ENCODE data around the gene SLC45A1.
A peak's percentile ranks its signal among the peaks of the same experiment; 100 is the strongest.

The SLC45A1 gene

GRCh38 chr1:8293641-8294169 lies 24.2 kb upstream of the SLC45A1 start:
- DNase-seq (ENCODE audit: low read depth, low spot score) = no peak
- H3K4me3 ChIP-seq (ENCODE audit: low read depth, low read length) = no peak overlapping the region
- in situ Hi-C loops (cut with HindIII; ENCODE audit: low sequenced_read_pairs) = no loop called here
- no peak for TF ChIP-seq CTCF (IDR thresholded peaks at IDR 0.05; ENCODE audit: low read depth, low read length)

GRCh38 chr1:8294170-8294697 lies 23.7 kb upstream of the SLC45A1 start:
- TF ChIP-seq CTCF (IDR thresholded peaks at IDR 0.05; ENCODE audit: low read depth, low read length) = no peak
- no peak for DNase-seq (ENCODE audit: low read depth, low spot score)
- no peak overlapping the region for H3K4me3 ChIP-seq (ENCODE audit: low read depth, low read length)
- in situ Hi-C loops (cut with HindIII; ENCODE audit: low sequenced_read_pairs) = no loop called here

- H3K4me3 ChIP-seq (ENCODE audit: low read depth, low read length) = no peak overlapping the region
- TF ChIP-seq CTCF (IDR thresholded peaks at IDR 0.05; ENCODE audit: low read depth, low read length) = no peak
- DNase-seq (ENCODE audit: low read depth, low spot score) = no peak
- in situ Hi-C loops (cut with HindIII; ENCODE audit: low sequenced_read_pairs) = no loop called here
Measured at GRCh38 chr1:8297245-8297644, 20.7 kb upstream of the SLC45A1 start.

GRCh38 chr1:8299963-8300362 lies 18.0 kb upstream of the SLC45A1 start:
- no peak overlapping the region for H3K4me3 ChIP-seq (ENCODE audit: low read depth, low read length)
- no peak for TF ChIP-seq CTCF (IDR thresholded peaks at IDR 0.05; ENCODE audit: low read depth, low read length)
- in situ Hi-C loops (cut with HindIII; ENCODE audit: low sequenced_read_pairs) = loop anchor here (25.0 kb wide), 1 partner anchor 288 kb away; no protein-coding TSS in a partner anchor
- no peak for DNase-seq (ENCODE audit: low read depth, low spot score)

GRCh38 chr1:8302081-8302956 lies 15.6 kb upstream of the SLC45A1 start:
- in situ Hi-C loops (cut with HindIII; ENCODE audit: low sequenced_read_pairs) = loop anchor here (25.0 kb wide), 1 partner anchor 290 kb away; no protein-coding TSS in a partner anchor
- TF ChIP-seq CTCF (IDR thresholded peaks at IDR 0.05; ENCODE audit: low read depth, low read length) = no peak
- no peak overlapping the region for H3K4me3 ChIP-seq (ENCODE audit: low read depth, low read length)
- peak; percentile 60 for DNase-seq (ENCODE audit: low read depth, low spot score)

- in situ Hi-C loops (cut with HindIII; ENCODE audit: low sequenced_read_pairs) = loop anchor here (25.0 kb wide), 1 partner anchor 291 kb away; no protein-coding TSS in a partner anchor
Measured at GRCh38 chr1:8303141-8303540, 14.8 kb upstream of the SLC45A1 start.

More at GRCh38 chr1:8303141-8303540, 14.8 kb upstream of the SLC45A1 start:
- no peak overlapping the region for H3K4me3 ChIP-seq (ENCODE audit: low read depth, low read length)
- peak; percentile 42 for DNase-seq (ENCODE audit: low read depth, low spot score)
- no peak for TF ChIP-seq CTCF (IDR thresholded peaks at IDR 0.05; ENCODE audit: low read depth, low read length)
